K562 (cell line): Measurements from ENCODE around the gene PADI1. TPM values are rescaled to one million over a fixed set of nuclear protein-coding genes. Genes with fewer than 3 reads are reported as not detected.

Experiments
- ATAC-seq: fragments of 200-7000 bp; cut with Tn5 transposase; 3 replicates; pipeline ENCODE4 v1.9.1; 2020; ENCODE audit warnings: moderate library complexity
- BruUV-seq: library from RNA; stranded (reverse); fragments of 400-500 nt; replicated peaks from 2 replicates; lab custom pipeline; 2021; lab: Mats Ljungman, UMichigan
- CTCF ChIA-PET: fragments of 300-600 bp; formaldehyde crosslinking; extraction: SDS; loops from one replicate; lab custom pipeline; 2021; ENCODE audit warnings: low intra/inter-chr PET ratio; lab: Yijun Ruan, JAX
- POLR2A ChIA-PET: fragments of 300-600, 350-650 bp; sonication (Branson Sonifier 250); formaldehyde crosslinking; extraction: SDS; loops from one replicate; lab custom pipeline; 2021; ENCODE audit warnings: antibody characterized with exemption, inconsistent platforms; lab: Yijun Ruan, JAX
- DNase-seq, 4 experiments: peaks; one replicate each; pipeline versions ENCODE4 v3.0.0 to v3.0.0-alpha.2; 2011 to 2018; ENCODE audit warnings: low spot score in 3 of 4, mixed read lengths in 3 of 4; ENCODE audit errors: extremely low read depth in 1 of 4
- FAIRE-seq: peaks from 2 replicates; lab custom pipeline; 2011; peaks lifted over from hg19 to GRCh38; lab: Jason Lieb, UNC
- H2AFZ ChIP-seq: 2 replicates; pipeline ENCODE4 v1.6.0; 2011; ENCODE audit warnings: low read depth, low read length, control low read depth, inconsistent platforms
- H3K27ac ChIP-seq: fragments of 200-600 bp; 3 replicates; pipeline ENCODE4 v1.8.0; 2011; ENCODE audit warnings: low read depth, mild to moderate bottlenecking, control low read depth, inconsistent platforms, low read length, moderate library complexity, mixed read lengths; ENCODE audit errors: extremely low read depth
- H3K27me3 ChIP-seq, 2 experiments: fragments of 300-600 bp in 1 of 2; 2 replicates in 1 of 2; 3 replicates in 1 of 2; pipeline versions ENCODE4 v1.6.0 to v1.8.0; 2011; ENCODE audit warnings: inconsistent platforms in 2 of 2, low read length in 2 of 2, mild to moderate bottlenecking in 1 of 2, mixed read lengths in 1 of 2, moderate library complexity in 1 of 2; ENCODE audit not compliant: control insufficient read depth in 2 of 2, insufficient read depth in 2 of 2
- H3K36me3 ChIP-seq: fragments of 300-600 bp; 3 replicates; pipeline ENCODE4 v1.8.0; 2011; ENCODE audit warnings: mild to moderate bottlenecking, low read length, inconsistent platforms; ENCODE audit not compliant: control insufficient read depth, insufficient read depth
- H3K4me1 ChIP-seq, 2 experiments: fragments of 200-600 bp in 1 of 2; replicated peaks in 1 of 2; 2 replicates in 1 of 2; 3 replicates in 1 of 2; pipeline versions ENCODE4 v1.5.1 to v1.8.0; 2011; ENCODE audit warnings: inconsistent platforms in 2 of 2, low read length in 2 of 2, mild to moderate bottlenecking in 1 of 2, mixed read lengths in 1 of 2, moderate library complexity in 1 of 2; ENCODE audit not compliant: control insufficient read depth in 2 of 2, insufficient read depth in 2 of 2
- H3K4me2 ChIP-seq: 2 replicates; pipeline ENCODE4 v1.6.1; 2011; ENCODE audit warnings: low read length, control low read depth, inconsistent platforms, mixed read lengths; ENCODE audit not compliant: insufficient read depth
- H3K4me3 ChIP-seq: fragments of 200-600 bp; sonication (generic), shearing (Covaris generic); 2 replicates; pipeline ENCODE4 v1.5.1; 2016; ENCODE audit warnings: control low read depth, inconsistent platforms
- H3K79me2 ChIP-seq: fragments of 200-600 bp; 3 replicates; pipeline ENCODE4 v1.8.0; 2011; ENCODE audit warnings: low read length, inconsistent platforms; ENCODE audit not compliant: control insufficient read depth, insufficient read depth
- H3K9ac ChIP-seq, 2 experiments: 2 replicates each; pipeline versions ENCODE4 v1.6.0 to v1.6.1; 2011; ENCODE audit warnings: low read depth in 2 of 2, low read length in 2 of 2, control low read depth in 1 of 2, inconsistent platforms in 1 of 2, mild to moderate bottlenecking in 1 of 2, mixed read lengths in 1 of 2; ENCODE audit not compliant: insufficient read depth in 1 of 2
- H3K9me1 ChIP-seq: one replicate; pipeline ENCODE4 v1.6.0; 2011; ENCODE audit warnings: inconsistent platforms, mild to moderate bottlenecking, low read length, moderate library complexity; ENCODE audit not compliant: control insufficient read depth, insufficient read depth
- H3K9me3 ChIP-seq: replicated peaks from 2 replicates; pipeline ENCODE4 v1.5.1; 2011; ENCODE audit warnings: low read depth, low read length, inconsistent platforms; ENCODE audit not compliant: control insufficient read depth, insufficient read depth
- H4K20me1 ChIP-seq: replicated peaks from 2 replicates; pipeline ENCODE4 v1.6.1; 2011; ENCODE audit warnings: low read length, inconsistent platforms, mixed read lengths; ENCODE audit not compliant: control insufficient read depth, insufficient read depth
- CCAR2 ChIP-seq: fragments of 200-400 bp; formaldehyde crosslinking; IDR thresholded peaks from 2 replicates; pipeline ENCODE4 v1.6.1; 2017; ENCODE audit warnings: mild to moderate bottlenecking, low read depth, low read length
- DIDO1 ChIP-seq: fragments of 450-650 bp; IDR thresholded peaks from 2 replicates; pipeline ENCODE4 v1.6.1; 2016; ENCODE audit warnings: low read depth, missing biosample characterization, missing genetic modification characterization
- ETS1 ChIP-seq: conservative IDR thresholded peaks from 2 replicates; pipeline ENCODE4 v1.6.1; 2011; ENCODE audit warnings: low read depth, mild to moderate bottlenecking, low read length; ENCODE audit not compliant: control insufficient read depth
- FOXA1 ChIP-seq: fragments of 450-650 bp; IDR thresholded peaks from 2 replicates; pipeline ENCODE4 v1.6.1; 2016; ENCODE audit warnings: mild to moderate bottlenecking, borderline replicate concordance
- FOXJ2 ChIP-seq: fragments of 200-800 bp; sonication (Bioruptor generic); IDR thresholded peaks from 2 replicates; pipeline ENCODE4 v1.6.1; 2016; ENCODE audit warnings: missing genetic modification characterization, missing compliant biosample characterization
- HIVEP1 ChIP-seq: fragments of 250-450 bp; sonication (Bioruptor Pico); IDR thresholded peaks from 2 replicates; pipeline ENCODE4 v1.4.0; 2020; ENCODE audit warnings: mild to moderate bottlenecking
- NCOR1 ChIP-seq: fragments of 450-650 bp; IDR thresholded peaks from 2 replicates; pipeline ENCODE4 v1.6.1; 2016; ENCODE audit warnings: mild to moderate bottlenecking, moderate library complexity
- NFATC3 ChIP-seq: fragments of 450-650 bp; IDR thresholded peaks from 2 replicates; pipeline ENCODE4 v1.6.1; 2017; ENCODE audit warnings: mild to moderate bottlenecking
- RBM25 ChIP-seq: fragments of 200-400 bp; formaldehyde crosslinking; IDR thresholded peaks from 2 replicates; pipeline ENCODE4 v1.6.1; 2018; ENCODE audit warnings: low read length, low read depth, moderate library complexity; ENCODE audit not compliant: severe bottlenecking
- SNRNP70 ChIP-seq: fragments of 200-400 bp; formaldehyde crosslinking; optimal IDR thresholded peaks from 2 replicates; pipeline ENCODE3; 2017; ENCODE audit warnings: low read depth, low read length
- XRCC3 ChIP-seq: fragments of 450-650 bp; IDR thresholded peaks from 2 replicates; pipeline ENCODE4 v1.6.1; 2017; ENCODE audit warnings: mild to moderate bottlenecking, moderate library complexity
- ZNF217 ChIP-seq: sonication (generic); formaldehyde crosslinking; IDR thresholded peaks from 2 replicates; pipeline ENCODE4 v1.8.0; 2022; ENCODE audit warnings: mild to moderate bottlenecking, missing genetic modification reagents
- ZNF778 ChIP-seq: fragments of 450-650 bp; formaldehyde crosslinking; IDR thresholded peaks from 2 replicates; pipeline ENCODE4 v1.4.0; 2020; ENCODE audit warnings: mild to moderate bottlenecking, moderate library complexity
- WGBS: fragments of 100-300 bp; shearing (Covaris generic); methylation state at CpG from one replicate; pipeline ENCODE4 v1.1.6; 2016; ENCODE audit warnings: low coverage, mixed read lengths; ENCODE audit not compliant: insufficient coverage; ENCODE audit errors: missing lambda C conversion rate; 5-methylcytosine and 5-hydroxymethylcytosine counted together
- in situ Hi-C: fragments of 300-500 bp; cut with MboI; formaldehyde crosslinking; loops from 4 replicates; pipeline ENCODE4 v1.15.0; 2018; ENCODE audit warnings: inconsistent platforms, mixed read lengths
- intact Hi-C: fragments of 100-400 bp; cut with micrococcal nuclease; formaldehyde crosslinking; loops from 2 replicates; pipeline ENCODE4 v1.14.2; 2022
- polyA plus RNA-seq, 8 experiments: library from polyadenylated mRNA; depleted of rRNA in 4 of 8; stranded (reverse) in 5 of 8; unstranded in 3 of 8; fragments of >200 nt; fragmentation: Nextera tagmentation in 2 of 8; fragmentation: Illumina TruSeq in 1 of 8; extraction: Ambion mirVana in 2 of 8; extraction: Trizol in 1 of 8; gene quantifications; 2 replicates each; pipeline versions ENCODE4 v1.2.1 to v1.2.3, GENCODE V29; 2011 to 2014; ENCODE audit warnings: inconsistent platforms in 1 of 8, missing spikeins in 1 of 8
- total RNA-seq, 7 experiments: library from RNA; depleted of rRNA in 6 of 7; stranded (reverse); fragments of >200 nt in 6 of 7; fragmentation: Illumina TruSeq in 2 of 7; extraction: Trizol in 2 of 7; gene quantifications; 2 replicates each; pipeline versions ENCODE4 v1.2.1 to v1.2.3, GENCODE V29; 2011 to 2021; ENCODE audit warnings: low replicate concordance in 1 of 7
- TF ChIP-seq, protein P1 (sequence below): fragments of 250-450 bp; sonication (Bioruptor Pico); IDR thresholded peaks from 2 replicates; pipeline ENCODE4 v1.8.0; 2022; ENCODE audit warnings: moderate library complexity, mild to moderate bottlenecking, inconsistent platforms
- TF ChIP-seq, protein P2 (sequence below): fragments of 450-650 bp; formaldehyde crosslinking; IDR thresholded peaks from 2 replicates; pipeline ENCODE4 v1.4.0; 2022; ENCODE audit warnings: missing genetic modification characterization
- TF ChIP-seq, protein P3 (sequence below): fragments of 450-650 bp; IDR thresholded peaks from one replicate; pipeline ENCODE4 v1.6.1; 2018; ENCODE audit warnings: mild to moderate bottlenecking, moderate library complexity; ENCODE audit not compliant: partially characterized antibody

PADI1 gene
- total and polyA plus RNA-seq, 9 of the 15 experiments (the other 6 are each of a cell fraction or from before 2014, with no cell fraction given), result not detected

DNA sequence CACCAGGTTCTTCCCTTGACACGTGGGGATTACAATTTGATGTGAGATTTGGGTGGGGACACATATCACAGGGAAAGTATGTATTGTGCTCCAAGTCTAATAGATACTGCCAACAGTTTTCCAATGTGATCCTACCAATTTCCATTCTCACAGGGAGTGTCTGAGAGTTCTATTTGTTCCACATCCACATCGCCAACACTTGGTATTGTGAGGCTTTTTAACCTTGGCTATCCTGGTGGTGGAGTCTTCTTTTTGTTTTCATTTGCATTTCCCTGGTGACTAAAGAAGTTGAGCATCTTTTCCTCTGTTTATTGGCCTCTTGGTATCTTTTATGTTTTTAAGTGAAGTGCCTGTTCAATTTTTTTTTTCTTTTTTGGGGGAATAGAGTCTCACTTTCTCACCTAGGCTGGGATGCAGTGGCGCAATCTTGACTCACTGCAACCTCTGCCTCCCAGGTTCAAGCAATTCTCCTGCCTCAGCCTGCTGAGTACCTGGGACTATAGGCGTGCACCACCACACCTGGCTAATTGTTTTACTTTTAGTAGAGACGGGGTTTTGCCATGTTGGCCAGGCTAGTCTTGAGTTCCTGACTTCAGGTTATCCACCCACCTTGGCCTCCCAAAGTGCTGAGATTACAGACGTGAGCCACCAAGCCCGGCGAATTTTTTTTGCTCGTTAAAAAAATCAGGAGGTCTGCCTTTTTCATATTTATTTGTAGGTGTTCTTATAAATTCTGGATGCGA is 15.9 kb upstream of the PADI1 start (continued):
- TF ChIP-seq RBM25, result peak; percentile 65
- no peak for TF ChIP-seq ETS1

GRCh38 chr1:17189632-17189990 is 15.3 kb upstream of the PADI1 start:
- no peak overlapping the region for H3K4me2 ChIP-seq
- no peaks in the 10 kb centered on the region for H3K9me3 ChIP-seq
- no peak overlapping the region for H3K27ac ChIP-seq
- WGBS, result 5% methylated on average over 2 of the region's 2 CpGs
- ChIA-PET POLR2A (no interaction called here), CTCF (no interaction called here)
- peaks cover 4 to 8% of the 10 kb centered on the region in 2 experiments; a peak in 3 of 5 replicates for H3K4me1 ChIP-seq
- no peaks in the 10 kb centered on the region for H3K36me3 ChIP-seq
- intact Hi-C loops, result no loop called here
- no peaks in the 10 kb centered on the region for H3K79me2 ChIP-seq
- no peaks in the 10 kb centered on the region for H3K9me1 ChIP-seq
- no peak for FAIRE-seq
- no peak overlapping the region for H3K4me3 ChIP-seq
- no peak for DNase-seq
- no peak overlapping the region for H3K9ac ChIP-seq
- in situ Hi-C loops, result no loop called here
- BruUV-seq, result no TSS peak
- no peak for ATAC-seq
- no peak overlapping the region for H2AFZ ChIP-seq
- no peaks in the 10 kb centered on the region for H4K20me1 ChIP-seq
- H3K27me3 ChIP-seq, result peaks cover 0 to 25% of the 10 kb centered on the region in 2 experiments; a peak in 1 of 5 replicates
- TF ChIP-seq NFATC3, result no peak
- TF ChIP-seq FOXJ2, result no peak
- no peak for TF ChIP-seq SNRNP70
- TF ChIP-seq, protein P1, sequence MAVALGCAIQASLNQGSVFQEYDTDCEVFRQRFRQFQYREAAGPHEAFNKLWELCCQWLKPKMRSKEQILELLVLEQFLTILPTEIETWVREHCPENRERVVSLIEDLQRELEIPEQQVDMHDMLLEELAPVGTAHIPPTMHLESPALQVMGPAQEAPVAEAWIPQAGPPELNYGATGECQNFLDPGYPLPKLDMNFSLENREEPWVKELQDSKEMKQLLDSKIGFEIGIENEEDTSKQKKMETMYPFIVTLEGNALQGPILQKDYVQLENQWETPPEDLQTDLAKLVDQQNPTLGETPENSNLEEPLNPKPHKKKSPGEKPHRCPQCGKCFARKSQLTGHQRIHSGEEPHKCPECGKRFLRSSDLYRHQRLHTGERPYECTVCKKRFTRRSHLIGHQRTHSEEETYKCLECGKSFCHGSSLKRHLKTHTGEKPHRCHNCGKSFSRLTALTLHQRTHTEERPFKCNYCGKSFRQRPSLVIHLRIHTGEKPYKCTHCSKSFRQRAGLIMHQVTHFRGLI (CRISPR knock-in tag), result no peak
- TF ChIP-seq ZNF217 (CRISPR knock-in tag), result no peak
- TF ChIP-seq HIVEP1 (CRISPR knock-in tag), result no peak
- no peak for TF ChIP-seq FOXA1
- no peak for TF ChIP-seq DIDO1 (tag)
- TF ChIP-seq XRCC3, result no peak
- TF ChIP-seq, protein P2, sequence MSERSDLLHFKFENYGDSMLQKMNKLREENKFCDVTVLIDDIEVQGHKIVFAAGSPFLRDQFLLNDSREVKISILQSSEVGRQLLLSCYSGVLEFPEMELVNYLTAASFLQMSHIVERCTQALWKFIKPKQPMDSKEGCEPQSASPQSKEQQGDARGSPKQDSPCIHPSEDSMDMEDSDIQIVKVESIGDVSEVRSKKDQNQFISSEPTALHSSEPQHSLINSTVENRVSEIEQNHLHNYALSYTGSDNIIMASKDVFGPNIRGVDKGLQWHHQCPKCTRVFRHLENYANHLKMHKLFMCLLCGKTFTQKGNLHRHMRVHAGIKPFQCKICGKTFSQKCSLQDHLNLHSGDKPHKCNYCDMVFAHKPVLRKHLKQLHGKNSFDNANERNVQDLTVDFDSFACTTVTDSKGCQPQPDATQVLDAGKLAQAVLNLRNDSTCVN, result no peak
- no peak for TF ChIP-seq NCOR1
- TF ChIP-seq, protein P3, sequence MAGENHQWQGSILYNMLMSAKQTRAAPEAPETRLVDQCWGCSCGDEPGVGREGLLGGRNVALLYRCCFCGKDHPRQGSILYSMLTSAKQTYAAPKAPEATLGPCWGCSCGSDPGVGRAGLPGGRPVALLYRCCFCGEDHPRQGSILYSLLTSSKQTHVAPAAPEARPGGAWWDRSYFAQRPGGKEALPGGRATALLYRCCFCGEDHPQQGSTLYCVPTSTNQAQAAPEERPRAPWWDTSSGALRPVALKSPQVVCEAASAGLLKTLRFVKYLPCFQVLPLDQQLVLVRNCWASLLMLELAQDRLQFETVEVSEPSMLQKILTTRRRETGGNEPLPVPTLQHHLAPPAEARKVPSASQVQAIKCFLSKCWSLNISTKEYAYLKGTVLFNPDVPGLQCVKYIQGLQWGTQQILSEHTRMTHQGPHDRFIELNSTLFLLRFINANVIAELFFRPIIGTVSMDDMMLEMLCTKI, result no peak
- TF ChIP-seq ZNF778, result no peak
- no peak for TF ChIP-seq CCAR2
